Panc1 (cell line): ENCODE measurements around the gene CSF2RB. TPM values are rescaled to one million over a fixed set of nuclear protein-coding genes. Genes with fewer than 3 reads are reported as not detected.

Experiments used
- ATAC-seq: fragments of 200-7000 bp; cut with Tn5 transposase; 2 replicates; pipeline ENCODE4 v1.9.1; 2020; ENCODE audit warnings: mild to moderate bottlenecking, moderate library complexity
- BruUV-seq: library from RNA; stranded (reverse); fragments of 400-500 nt; replicated peaks from 2 replicates; lab custom pipeline; 2021; lab: Mats Ljungman, UMichigan
- CTCF ChIA-PET: fragments of 300-600 bp; sonication (Branson Sonifier 250); formaldehyde crosslinking; loops from one replicate; lab custom pipeline; 2022; ENCODE audit warnings: antibody characterized with exemption; lab: Charles Lee
- POLR2A ChIA-PET: fragments of 300-600 bp; sonication (Branson Sonifier 250); formaldehyde crosslinking; loops from one replicate; lab custom pipeline; 2022; ENCODE audit warnings: antibody characterized with exemption; lab: Charles Lee
- DNase-seq: peaks from one replicate; pipeline ENCODE4 v3.0.0-alpha.2; 2010; ENCODE audit warnings: low read depth, low spot score
- H3K27ac ChIP-seq: 2 replicates; pipeline ENCODE4 v1.5.1; 2011; ENCODE audit warnings: mild to moderate bottlenecking, low read length, inconsistent platforms
- H3K27me3 ChIP-seq: fragments of 200-500 bp; sonication (Bioruptor generic); 2 replicates; pipeline ENCODE4 v1.6.0; 2014; ENCODE audit warnings: low read length, inconsistent platforms; ENCODE audit not compliant: control insufficient read depth, insufficient read depth
- H3K36me3 ChIP-seq: fragments of 200-500 bp; sonication (Bioruptor generic); 2 replicates; pipeline ENCODE4 v1.5.1; 2014; ENCODE audit warnings: inconsistent platforms, mild to moderate bottlenecking, low read length, moderate library complexity; ENCODE audit not compliant: control insufficient read depth, insufficient read depth
- H3K4me1 ChIP-seq: 2 replicates; pipeline ENCODE4 v1.5.1; 2011; ENCODE audit warnings: inconsistent platforms, mild to moderate bottlenecking, low read length, moderate library complexity; ENCODE audit not compliant: control insufficient read depth, insufficient read depth
- H3K4me3 ChIP-seq, 2 experiments: 2 replicates each; pipeline ENCODE4 v1.5.1; 2011 to 2012; ENCODE audit warnings: low read depth in 2 of 2, low read length in 2 of 2, mild to moderate bottlenecking in 2 of 2, inconsistent platforms in 1 of 2, moderate library complexity in 1 of 2
- H3K9me3 ChIP-seq: fragments of 200-500 bp; sonication (Bioruptor generic); 2 replicates; pipeline ENCODE4 v1.5.1; 2014; ENCODE audit warnings: low read depth, mild to moderate bottlenecking, inconsistent platforms, low read length, moderate library complexity; ENCODE audit not compliant: control insufficient read depth, insufficient read depth
- CTCF ChIP-seq: fragments of 450-650 bp; IDR thresholded peaks from 2 replicates; pipeline ENCODE4 v1.5.1; 2017; ENCODE audit warnings: mild to moderate bottlenecking
- POLR2AphosphoS5 ChIP-seq: IDR thresholded peaks from 2 replicates; pipeline ENCODE4 v1.6.1; 2012; ENCODE audit warnings: mild to moderate bottlenecking, low read depth, low read length, moderate library complexity
- REST ChIP-seq, 2 experiments: IDR thresholded peaks; 2 replicates each; pipeline ENCODE4 v1.6.1; 2011 to 2012; ENCODE audit warnings: low read depth in 2 of 2, control low read depth in 1 of 2, low read length in 1 of 2, mild to moderate bottlenecking in 1 of 2, moderate library complexity in 1 of 2; ENCODE audit not compliant: insufficient read depth in 1 of 2
- SIN3A ChIP-seq: IDR thresholded peaks from 2 replicates; pipeline ENCODE4 v1.6.1; 2012; ENCODE audit warnings: low read depth, mild to moderate bottlenecking, low read length, moderate library complexity, borderline replicate concordance; ENCODE audit not compliant: insufficient read depth
- TCF7L2 ChIP-seq: IDR thresholded peaks from 2 replicates; pipeline ENCODE4 v1.6.1; 2011; ENCODE audit warnings: mild to moderate bottlenecking, low read depth, low read length, inconsistent platforms
- in situ Hi-C: cut with HindIII; loops from 2 replicates; pipeline ENCODE4 v1.10.0; 2016; ENCODE audit warnings: low sequenced_read_pairs, low pct_unique_long_range_greater_than_20kb
- intact Hi-C: fragments of 100-400 bp; cut with micrococcal nuclease; formaldehyde crosslinking; loops from one replicate; pipeline ENCODE4 v1.10.0; 2022; ENCODE audit not compliant: unreplicated experiment
- total RNA-seq: library from RNA; stranded (reverse); gene quantifications from one replicate; pipeline ENCODE4 v1.2.1, GENCODE V29; 2021; ENCODE audit not compliant: unreplicated experiment

The CSF2RB gene
- total RNA-seq, 1 experiment from 2014 or later = not detected

- no TSS peak for BruUV-seq
- in situ Hi-C loops = no loop called here
These were observed 24.0 kb downstream of the CSF2RB start for GRCh38 chr22:36937319-36938027.

GRCh38 chr22:36938028-36938425 lies 24.6 kb downstream of the CSF2RB start:
- POLR2A ChIA-PET = no interaction called here
- no TSS peak for BruUV-seq
- Histone ChIP-seq H3K9me3 (no peaks in the 10 kb centered on the region), H3K27ac (no peak overlapping the region), H3K4me1 (no peaks in the 10 kb centered on the region), H3K4me3 (no peak overlapping the region), H3K27me3 (no peaks in the 10 kb centered on the region), H3K36me3 (no peaks in the 10 kb centered on the region)
- ATAC-seq = no peak
- DNase-seq = no peak
- CTCF ChIA-PET = no interaction called here
- in situ Hi-C loops (no loop called here), intact Hi-C loops (no loop called here)
- no peak for TF ChIP-seq TCF7L2
- no peak for TF ChIP-seq POLR2AphosphoS5
- TF ChIP-seq SIN3A = no peak
- TF ChIP-seq REST (IDR thresholded peaks at IDR 0.05; ENCODE audit: insufficient read depth in 1 of 2, low read depth in 2 of 2, low read length in 1 of 2) = no peak
- TF ChIP-seq CTCF = no peak

More at GRCh38 chr22:36937319-36938027, 24.0 kb downstream of the CSF2RB start:
- H3K27ac ChIP-seq = no peak overlapping the region
- intact Hi-C loops = no loop called here
- H3K27me3 ChIP-seq = no peaks in the 10 kb centered on the region
- TF ChIP-seq POLR2AphosphoS5 = no peak
- H3K4me1 ChIP-seq = no peaks in the 10 kb centered on the region
- CTCF ChIA-PET = no interaction called here
- H3K9me3 ChIP-seq = no peaks in the 10 kb centered on the region
- no peak overlapping the region for H3K4me3 ChIP-seq
- H3K36me3 ChIP-seq = no peaks in the 10 kb centered on the region
- DNase-seq = no peak
- ATAC-seq = no peak
- POLR2A ChIA-PET = no interaction called here

- BruUV-seq = no TSS peak
- CTCF ChIA-PET = no interaction called here
These were observed 25.5 kb downstream of the CSF2RB start for GRCh38 chr22:36938886-36939285.

More at GRCh38 chr22:36938886-36939285, 25.5 kb downstream of the CSF2RB start:
- Histone ChIP-seq H3K4me1 (no peaks in the 10 kb centered on the region), H3K27ac (no peak overlapping the region), H3K4me3 (no peak overlapping the region), H3K36me3 (no peaks in the 10 kb centered on the region), H3K9me3 (no peaks in the 10 kb centered on the region), H3K27me3 (no peaks in the 10 kb centered on the region)
- in situ Hi-C loops = no loop called here
- intact Hi-C loops = no loop called here
- DNase-seq = no peak
- POLR2A ChIA-PET = no interaction called here
- no peak for TF ChIP-seq REST (IDR thresholded peaks at IDR 0.05; ENCODE audit: insufficient read depth in 1 of 2, low read depth in 2 of 2, low read length in 1 of 2)
- TF ChIP-seq POLR2AphosphoS5 = no peak
- no peak for TF ChIP-seq CTCF
- TF ChIP-seq SIN3A = no peak
- no peak for TF ChIP-seq TCF7L2
- no peak for ATAC-seq
